ENCODE results near the gene PCDHAC2. TPM values are rescaled to one million over a fixed set of nuclear protein-coding genes. Genes with fewer than 3 reads are reported as not detected.
A peak's percentile ranks its signal among the peaks of the same experiment; 100 is the strongest.

Gene PCDHAC2
- total RNA-seq, 1 donor from 2014 or later = 1.9 TPM

- H3K4me3 Mint-ChIP-seq = peak overlapping the region; percentile 85
- Histone ChIP-seq H3F3A (ENCODE audit: low read depth) (peaks cover 53% of the 10 kb centered on the region), H4K20me1 (ENCODE audit: low read depth) (peaks cover 41% of the 10 kb centered on the region), H3K4me3 (peak overlapping the region; percentile 53), H3K9ac (no peak overlapping the region), H3K4me2 (peak overlapping the region; percentile 84), H3K27ac (no peak overlapping the region), H3K79me2 (ENCODE audit: low read depth) (no peaks in the 10 kb centered on the region), H3K36me3 (no peaks in the 10 kb centered on the region), H3K27me3 (peaks cover 7% of the 10 kb centered on the region), H3K9me3 (ENCODE audit: low read depth) (no peaks in the 10 kb centered on the region), H2AFZ (replicated peaks) (no peak overlapping the region), H3K4me1 (peaks cover 62% of the 10 kb centered on the region)
- no peaks in the 10 kb centered on the region for H3K9me3 Mint-ChIP-seq
- no peak overlapping the region for H3K27ac Mint-ChIP-seq
- TF ChIP-seq EZH2 (IDR thresholded peaks at IDR 0.05) (no peak), CTCF (IDR thresholded peaks at IDR 0.05) (no peak), EZH2phosphoT487 (IDR thresholded peaks at IDR 0.05) (no peak)
- peaks cover 54% of the 10 kb centered on the region for H3K4me1 Mint-ChIP-seq
- peaks cover 2% of the 10 kb centered on the region for H3K27me3 Mint-ChIP-seq (ENCODE audit: insufficient read depth, low read depth)
- H3K36me3 Mint-ChIP-seq = peaks cover 5% of the 10 kb centered on the region
- no peak for DNase-seq (ENCODE audit: low spot score)
Measured at GRCh38 chr5:141002605-141002965, 36.3 kb downstream of the PCDHAC2 start.

GRCh38 chr5:141003031-141003430, 36.8 kb downstream of the PCDHAC2 start:
- peaks cover 7% of the 10 kb centered on the region for H3K27me3 ChIP-seq
- H2AFZ ChIP-seq (replicated peaks) = no peak overlapping the region
- H3K36me3 Mint-ChIP-seq = peaks cover 5% of the 10 kb centered on the region
- H3K9me3 Mint-ChIP-seq = no peaks in the 10 kb centered on the region
- H3K27ac ChIP-seq = no peak overlapping the region
- no peak overlapping the region for H3K27ac Mint-ChIP-seq
- peaks cover 62% of the 10 kb centered on the region for H3K4me1 ChIP-seq
- H3K79me2 ChIP-seq (ENCODE audit: low read depth) = no peaks in the 10 kb centered on the region
- no peaks in the 10 kb centered on the region for H3K9me3 ChIP-seq (ENCODE audit: low read depth)
- peak; percentile 24 for DNase-seq (ENCODE audit: low spot score)
- peaks cover 53% of the 10 kb centered on the region for H3F3A ChIP-seq (ENCODE audit: low read depth)
- H3K4me2 ChIP-seq = peak overlapping the region; percentile 84
- peaks cover 41% of the 10 kb centered on the region for H4K20me1 ChIP-seq (ENCODE audit: low read depth)
- peaks cover 2% of the 10 kb centered on the region for H3K27me3 Mint-ChIP-seq (ENCODE audit: insufficient read depth, low read depth)
- H3K4me3 Mint-ChIP-seq = no peak overlapping the region
- peaks cover 54% of the 10 kb centered on the region for H3K4me1 Mint-ChIP-seq
- no peak overlapping the region for H3K4me3 ChIP-seq
- TF ChIP-seq EZH2phosphoT487 (IDR thresholded peaks at IDR 0.05) (no peak), CTCF (IDR thresholded peaks at IDR 0.05) (no peak), EZH2 (IDR thresholded peaks at IDR 0.05) (no peak)
- H3K9ac ChIP-seq = no peak overlapping the region
- no peaks in the 10 kb centered on the region for H3K36me3 ChIP-seq

- Histone ChIP-seq H3K27ac (no peak overlapping the region), H3K27me3 (peaks cover 7% of the 10 kb centered on the region), H3F3A (ENCODE audit: low read depth) (peaks cover 53% of the 10 kb centered on the region), H4K20me1 (ENCODE audit: low read depth) (peaks cover 41% of the 10 kb centered on the region), H3K9ac (no peak overlapping the region), H3K4me3 (peak overlapping the region; percentile 14), H3K36me3 (no peaks in the 10 kb centered on the region), H3K4me2 (peak overlapping the region; percentile 70), H2AFZ (replicated peaks) (no peak overlapping the region), H3K79me2 (ENCODE audit: low read depth) (no peaks in the 10 kb centered on the region), H3K4me1 (peaks cover 54% of the 10 kb centered on the region), H3K9me3 (ENCODE audit: low read depth) (no peaks in the 10 kb centered on the region)
- TF ChIP-seq EZH2phosphoT487 (IDR thresholded peaks at IDR 0.05) (no peak), EZH2 (IDR thresholded peaks at IDR 0.05) (no peak), CTCF (IDR thresholded peaks at IDR 0.05) (no peak)
- peak; percentile 47 for DNase-seq (ENCODE audit: low spot score)
- Mint-ChIP-seq H3K4me1 (peaks cover 49% of the 10 kb centered on the region), H3K4me3 (no peak overlapping the region), H3K9me3 (no peaks in the 10 kb centered on the region), H3K36me3 (peaks cover 5% of the 10 kb centered on the region), H3K27me3 (ENCODE audit: insufficient read depth, low read depth) (peaks cover 2% of the 10 kb centered on the region), H3K27ac (no peak overlapping the region)
Measured at GRCh38 chr5:141003791-141004611, 37.7 kb downstream of the PCDHAC2 start.

Measured in neural progenitor cell (in vitro differentiated cells).